Stimulated activated memory B cell treated with anti-CD40 and anti-IgM and Interleukin-4, amounts not matched to agents 10 μg/mL and 1 μg/mL and 100 μg/mL, for 72 hours (primary cell): ENCODE results near the gene TSNAX.
"Not testable (repeated sequence)": the region's sequence is repeated elsewhere in the genome, so short reads cannot be mapped to it uniquely, and the experiment has no call there.

Experiments
- ATAC-seq: fragments of 150-1000 bp; cut with Tn5 transposase; 2 replicates; pipeline ENCODE4 v1.10.0; 2021
- H3K27ac Mint-ChIP-seq: one replicate; pipeline ENCODE4 v1.8.0; 2022; ENCODE audit warnings: mild to moderate bottlenecking, mixed read lengths
- H3K27me3 Mint-ChIP-seq: one replicate; pipeline ENCODE4 v1.8.0; 2022; ENCODE audit warnings: mixed read lengths
- H3K36me3 Mint-ChIP-seq: one replicate; pipeline ENCODE4 v1.8.0; 2022; ENCODE audit warnings: mixed read lengths
- H3K4me1 Mint-ChIP-seq: one replicate; pipeline ENCODE4 v1.8.0; 2022; ENCODE audit warnings: mixed read lengths
- H3K4me3 Mint-ChIP-seq: one replicate; pipeline ENCODE4 v1.8.0; 2022; ENCODE audit warnings: mild to moderate bottlenecking, moderate library complexity, mixed read lengths
- H3K9me3 Mint-ChIP-seq: one replicate; pipeline ENCODE4 v1.8.0; 2022; ENCODE audit warnings: mixed read lengths

The TSNAX gene

GRCh38 chr1:231566496-231566895 lies 38.0 kb downstream of the TSNAX start:
- Mint-ChIP-seq H3K36me3 (peaks cover 50% of the 10 kb centered on the region), H3K27ac (no peak overlapping the region), H3K4me1 (no peaks in the 10 kb centered on the region), H3K4me3 (no peak overlapping the region), H3K27me3 (no peaks in the 10 kb centered on the region), H3K9me3 (no peaks in the 10 kb centered on the region)
- no peak for ATAC-seq

DNA sequence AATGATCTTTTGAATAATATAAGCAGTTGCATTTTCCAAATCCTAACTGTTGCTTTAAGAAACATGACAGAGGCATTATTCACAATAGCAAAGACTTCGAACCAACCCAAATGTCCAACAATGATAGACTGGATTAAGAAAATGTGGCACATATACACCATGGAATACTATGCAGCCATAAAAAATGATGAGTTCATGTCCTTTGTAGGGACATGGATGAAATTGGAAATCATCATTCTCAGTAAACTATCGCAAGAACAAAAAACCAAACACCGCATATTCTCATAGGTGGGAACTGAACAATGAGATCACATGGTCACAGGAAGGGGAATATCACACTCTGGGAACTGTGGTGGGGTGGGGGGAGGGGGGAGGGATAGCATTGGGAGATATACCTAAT lies 41.8 kb downstream of the TSNAX start:
- peaks cover 30% of the 10 kb centered on the region for H3K36me3 Mint-ChIP-seq
- not testable (repeated sequence) for ATAC-seq, H3K27ac Mint-ChIP-seq, H3K9me3 Mint-ChIP-seq, H3K4me3 Mint-ChIP-seq, H3K27me3 Mint-ChIP-seq, H3K4me1 Mint-ChIP-seq

DNA sequence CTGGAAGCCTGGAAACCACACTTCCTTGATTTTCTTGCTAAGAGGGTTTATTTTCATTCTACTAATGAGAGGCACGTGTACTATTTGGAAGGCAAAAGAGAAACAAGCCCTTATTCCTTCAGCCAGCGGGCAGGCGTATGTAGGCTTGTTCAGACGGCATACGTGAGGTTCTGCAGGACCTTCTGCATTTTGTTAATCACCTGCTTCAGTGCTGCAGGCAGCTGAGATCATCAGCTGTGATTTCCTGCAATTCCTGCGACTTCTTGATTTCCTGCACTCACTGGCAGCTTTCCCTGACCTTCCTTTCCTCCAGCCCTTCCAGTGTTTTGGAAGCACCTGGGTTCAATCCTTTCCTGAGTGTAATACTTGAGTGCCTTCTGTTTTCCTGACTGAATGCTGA lies 43.4 kb downstream of the TSNAX start:
- Mint-ChIP-seq H3K9me3 (no peaks in the 10 kb centered on the region), H3K27ac (no peak overlapping the region), H3K4me3 (no peak overlapping the region), H3K27me3 (no peaks in the 10 kb centered on the region), H3K4me1 (no peaks in the 10 kb centered on the region), H3K36me3 (peaks cover 22% of the 10 kb centered on the region)
- no peak for ATAC-seq

DNA sequence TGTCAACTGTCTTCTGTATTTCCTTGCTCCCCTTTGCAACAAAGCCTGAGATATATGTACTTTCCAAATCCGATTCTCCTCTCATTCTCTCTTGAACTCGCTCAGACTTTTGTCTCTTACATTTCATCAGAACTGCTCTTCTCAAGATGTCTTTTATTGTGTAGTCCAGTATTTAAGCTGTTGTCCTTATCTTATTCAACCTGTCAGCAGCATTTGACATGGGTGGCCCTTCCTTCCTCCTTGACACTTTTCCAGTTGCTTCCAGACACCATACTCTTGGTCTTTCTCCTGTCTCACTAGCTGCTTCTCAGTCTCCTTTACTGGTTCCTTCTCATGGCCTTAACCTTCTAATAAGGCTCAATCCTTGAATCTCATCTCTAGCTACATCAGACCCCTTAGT lies 47.0 kb downstream of the TSNAX start:
- Mint-ChIP-seq H3K36me3 (peaks cover 5% of the 10 kb centered on the region), H3K27me3 (no peaks in the 10 kb centered on the region), H3K27ac (no peak overlapping the region), H3K4me1 (no peaks in the 10 kb centered on the region), H3K9me3 (no peaks in the 10 kb centered on the region), H3K4me3 (no peak overlapping the region)
- no peak for ATAC-seq

GRCh38 chr1:231576804-231577718 lies 48.6 kb downstream of the TSNAX start:
- no peak for ATAC-seq
- Mint-ChIP-seq H3K4me1 (no peaks in the 10 kb centered on the region), H3K9me3 (no peaks in the 10 kb centered on the region), H3K4me3 (no peak overlapping the region), H3K27ac (no peak overlapping the region), H3K36me3 (peaks cover 5% of the 10 kb centered on the region), H3K27me3 (no peaks in the 10 kb centered on the region)

- Mint-ChIP-seq H3K36me3 (peaks cover 5% of the 10 kb centered on the region), H3K4me3 (no peak overlapping the region), H3K4me1 (no peaks in the 10 kb centered on the region), H3K27me3 (no peaks in the 10 kb centered on the region), H3K27ac (no peak overlapping the region), H3K9me3 (no peaks in the 10 kb centered on the region)
- ATAC-seq = no peak
These were observed 52.4 kb downstream of the TSNAX start for GRCh38 chr1:231580874-231581273.

DNA sequence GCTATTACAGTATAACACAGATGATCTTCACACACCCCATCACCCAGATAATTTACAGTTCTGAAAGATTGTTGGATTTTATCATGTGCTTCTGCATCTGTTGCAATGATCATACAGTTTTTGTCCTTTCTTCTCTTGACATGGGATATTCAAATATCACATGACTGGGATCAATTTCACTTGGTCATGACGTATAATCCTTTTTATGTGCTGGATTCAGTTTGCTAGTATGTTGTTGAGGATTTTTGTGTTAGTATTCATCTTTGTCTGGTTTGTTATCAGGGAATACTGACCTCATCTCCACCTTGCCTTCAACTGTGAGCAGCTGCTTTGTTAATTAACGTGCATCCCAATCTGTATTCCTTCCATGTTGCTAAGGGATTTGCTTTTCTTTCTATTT lies 53.4 kb downstream of the TSNAX start:
- Mint-ChIP-seq H3K36me3 (peaks cover 5% of the 10 kb centered on the region), H3K9me3 (no peaks in the 10 kb centered on the region), H3K27me3 (no peaks in the 10 kb centered on the region), H3K4me3 (no peak overlapping the region), H3K27ac (no peak overlapping the region), H3K4me1 (no peaks in the 10 kb centered on the region)
- no peak for ATAC-seq

DNA sequence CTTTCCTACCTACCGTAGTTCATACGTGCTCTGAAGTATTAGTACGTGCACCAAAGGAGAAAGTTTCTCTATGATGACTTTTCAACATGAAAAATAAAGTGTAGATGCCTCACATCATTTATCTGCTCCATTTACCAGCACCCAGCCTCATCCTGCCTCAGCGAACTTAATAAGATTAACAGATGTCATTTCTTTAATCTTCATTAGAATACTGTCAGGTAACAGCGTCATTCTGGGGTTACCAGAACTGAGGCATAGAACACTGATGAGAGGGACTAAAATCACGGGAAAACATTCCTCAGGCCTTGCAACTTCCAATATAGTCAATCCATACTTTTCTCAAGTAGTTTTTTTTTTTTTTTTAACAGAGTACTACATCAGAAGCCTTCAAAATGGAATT lies 54.9 kb downstream of the TSNAX start:
- no peak for ATAC-seq
- Mint-ChIP-seq H3K9me3 (no peaks in the 10 kb centered on the region), H3K27ac (no peak overlapping the region), H3K27me3 (no peaks in the 10 kb centered on the region), H3K4me3 (no peak overlapping the region), H3K36me3 (peaks cover 4% of the 10 kb centered on the region), H3K4me1 (no peaks in the 10 kb centered on the region)

DNA sequence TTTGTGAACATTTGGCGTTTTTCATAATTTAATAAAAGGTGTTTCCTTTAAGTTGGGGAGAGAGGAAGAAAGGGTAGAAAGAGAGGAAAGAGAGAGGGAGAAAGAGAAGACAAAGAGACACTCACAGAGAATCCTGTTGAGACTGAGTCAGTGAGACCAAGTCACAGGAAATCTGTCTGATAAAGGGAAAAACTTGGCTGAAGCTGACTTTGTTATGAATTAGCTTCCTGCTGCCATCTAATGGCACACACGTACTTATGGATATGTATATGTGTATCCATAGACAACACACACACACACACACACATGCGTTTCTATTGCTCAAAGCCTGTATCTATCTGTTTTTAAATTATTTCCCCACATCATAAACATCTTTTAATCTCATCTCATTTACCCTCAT lies 55.6 kb downstream of the TSNAX start:
- no peak overlapping the region for H3K27ac Mint-ChIP-seq
- H3K27me3 Mint-ChIP-seq = no peaks in the 10 kb centered on the region
- H3K36me3 Mint-ChIP-seq = no peaks in the 10 kb centered on the region
- no peaks in the 10 kb centered on the region for H3K9me3 Mint-ChIP-seq
- H3K4me3 Mint-ChIP-seq = no peak overlapping the region
- no peak for ATAC-seq
- H3K4me1 Mint-ChIP-seq = no peaks in the 10 kb centered on the region

DNA sequence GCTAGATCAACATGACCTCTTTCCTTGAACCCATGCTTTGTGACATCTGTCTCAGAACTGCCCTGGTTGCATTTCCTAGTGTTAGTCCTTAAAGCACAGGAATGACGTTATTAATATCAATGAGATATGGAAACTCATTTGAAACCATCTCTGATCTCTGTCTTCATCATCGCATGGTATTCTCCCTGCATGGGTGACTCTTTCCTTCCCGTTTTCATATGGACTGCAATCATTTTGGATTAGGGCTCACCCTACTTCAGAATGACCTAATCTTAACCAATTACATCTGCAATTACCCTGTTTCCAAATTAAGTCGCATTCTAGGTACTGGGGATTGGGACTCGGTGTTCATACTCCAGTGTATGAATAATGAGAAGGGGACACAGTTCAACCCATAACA lies 56.5 kb downstream of the TSNAX start:
- H3K4me3 Mint-ChIP-seq = no peak overlapping the region
- H3K9me3 Mint-ChIP-seq = no peaks in the 10 kb centered on the region
- H3K27me3 Mint-ChIP-seq = no peaks in the 10 kb centered on the region
- H3K4me1 Mint-ChIP-seq = no peaks in the 10 kb centered on the region
- H3K27ac Mint-ChIP-seq = no peak overlapping the region
- no peak for ATAC-seq
- H3K36me3 Mint-ChIP-seq = no peaks in the 10 kb centered on the region

DNA sequence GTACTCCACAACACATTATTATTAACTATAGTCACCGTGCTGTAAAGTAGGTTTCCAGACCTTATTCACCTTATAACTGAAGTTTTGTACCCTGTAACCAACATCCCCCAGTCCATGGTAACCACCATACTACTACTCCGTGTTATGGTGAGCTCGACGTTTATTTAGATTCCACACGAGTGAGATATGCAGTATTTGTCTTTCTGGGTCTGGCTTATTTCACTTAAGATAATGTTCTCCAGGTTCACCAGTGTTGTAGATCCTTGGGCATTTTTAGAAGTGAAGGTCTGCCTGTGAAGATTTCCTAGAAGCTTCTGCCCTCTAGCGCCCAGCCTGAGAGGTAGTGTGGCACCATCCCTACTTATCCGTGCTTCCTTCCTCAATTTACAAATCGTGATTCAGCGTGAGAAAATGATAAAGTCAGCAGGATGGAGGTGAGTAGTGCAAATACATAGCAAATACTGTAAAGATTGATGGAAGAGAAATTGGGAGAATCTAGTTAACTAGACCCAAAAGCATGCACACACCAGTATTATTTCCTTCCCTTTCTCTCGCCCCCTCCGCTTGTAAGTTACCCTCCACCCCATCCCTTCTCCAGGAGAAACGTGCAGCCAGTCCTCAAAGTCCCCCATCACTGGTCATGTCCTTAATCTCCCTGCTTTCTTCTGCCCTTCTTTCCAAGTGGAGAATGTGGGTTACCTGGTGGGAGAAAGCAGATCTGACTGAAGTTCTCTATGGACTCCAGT lies 62.2 kb downstream of the TSNAX start:
- ATAC-seq = peak; percentile 59
- H3K36me3 Mint-ChIP-seq = no peaks in the 10 kb centered on the region
- peaks cover 16% of the 10 kb centered on the region for H3K4me1 Mint-ChIP-seq
- H3K9me3 Mint-ChIP-seq = no peaks in the 10 kb centered on the region
- H3K27me3 Mint-ChIP-seq = no peaks in the 10 kb centered on the region
- H3K27ac Mint-ChIP-seq = no peak overlapping the region
- H3K4me3 Mint-ChIP-seq = no peak overlapping the region

DNA sequence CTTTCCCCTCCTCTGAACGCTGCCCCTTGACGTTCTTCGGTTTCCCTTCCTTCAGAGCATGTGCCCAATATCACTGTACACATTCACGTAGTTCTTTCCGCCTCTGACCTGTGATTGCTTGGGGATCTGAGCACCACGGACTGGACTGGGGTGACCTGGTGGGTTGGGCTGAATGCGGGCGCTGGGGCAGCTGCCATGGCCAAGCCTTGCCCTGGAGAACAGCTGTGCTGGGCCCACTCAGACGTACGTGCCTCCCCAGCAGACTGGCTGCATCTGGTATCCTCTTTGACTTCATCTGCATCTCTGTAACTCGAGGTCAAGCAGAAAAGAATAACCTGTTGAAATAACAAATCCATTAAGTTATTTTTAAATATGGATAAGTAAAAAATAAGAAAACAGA lies 63.0 kb downstream of the TSNAX start:
- peaks cover 16% of the 10 kb centered on the region for H3K4me1 Mint-ChIP-seq
- H3K9me3 Mint-ChIP-seq = no peaks in the 10 kb centered on the region
- no peak for ATAC-seq
- no peaks in the 10 kb centered on the region for H3K27me3 Mint-ChIP-seq
- H3K27ac Mint-ChIP-seq = no peak overlapping the region
- H3K36me3 Mint-ChIP-seq = no peaks in the 10 kb centered on the region
- no peak overlapping the region for H3K4me3 Mint-ChIP-seq

DNA sequence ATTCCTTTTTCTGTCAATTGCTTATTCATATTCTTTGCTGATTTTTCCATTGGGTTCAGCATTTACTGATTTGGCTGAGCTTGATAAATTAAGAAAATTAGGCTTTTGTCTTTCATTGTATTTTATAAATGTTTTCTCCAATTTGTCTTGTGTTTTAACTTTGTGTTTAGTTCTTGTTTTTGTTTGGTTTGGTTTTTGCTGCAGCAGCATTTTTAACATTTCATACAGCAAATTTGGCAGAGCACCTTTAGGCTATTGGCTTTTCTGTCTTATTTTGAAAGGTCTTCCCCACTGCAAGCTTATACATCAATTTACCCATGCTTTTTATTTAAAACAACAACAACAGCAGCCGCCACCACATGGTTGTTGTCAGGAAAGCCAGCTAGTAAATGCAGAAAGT lies 64.3 kb downstream of the TSNAX start:
- Mint-ChIP-seq H3K36me3 (no peaks in the 10 kb centered on the region), H3K9me3 (no peaks in the 10 kb centered on the region), H3K4me1 (peaks cover 16% of the 10 kb centered on the region), H3K27ac (no peak overlapping the region), H3K27me3 (no peaks in the 10 kb centered on the region), H3K4me3 (no peak overlapping the region)
- ATAC-seq = no peak

GRCh38 chr1:231593264-231593663 lies 64.8 kb downstream of the TSNAX start:
- not testable (repeated sequence) for H3K36me3 Mint-ChIP-seq, H3K27ac Mint-ChIP-seq, H3K27me3 Mint-ChIP-seq, H3K9me3 Mint-ChIP-seq, H3K4me3 Mint-ChIP-seq, ATAC-seq
- peaks cover 16% of the 10 kb centered on the region for H3K4me1 Mint-ChIP-seq

GRCh38 chr1:231594123-231594522 lies 65.7 kb downstream of the TSNAX start:
- peaks cover 16% of the 10 kb centered on the region for H3K4me1 Mint-ChIP-seq
- no peaks in the 10 kb centered on the region for H3K27me3 Mint-ChIP-seq
- no peak overlapping the region for H3K4me3 Mint-ChIP-seq
- no peaks in the 10 kb centered on the region for H3K9me3 Mint-ChIP-seq
- ATAC-seq = no peak
- H3K27ac Mint-ChIP-seq = no peak overlapping the region
- H3K36me3 Mint-ChIP-seq = no peaks in the 10 kb centered on the region

GRCh38 chr1:231594749-231595148 lies 66.3 kb downstream of the TSNAX start:
- no peak overlapping the region for H3K4me3 Mint-ChIP-seq
- no peak overlapping the region for H3K27ac Mint-ChIP-seq
- H3K36me3 Mint-ChIP-seq = no peaks in the 10 kb centered on the region
- peaks cover 16% of the 10 kb centered on the region for H3K4me1 Mint-ChIP-seq
- H3K27me3 Mint-ChIP-seq = no peaks in the 10 kb centered on the region
- no peaks in the 10 kb centered on the region for H3K9me3 Mint-ChIP-seq
- ATAC-seq = no peak
